ENCODE data around the gene HOATZ.
A peak's percentile ranks its signal among the peaks of the same experiment; 100 is the strongest.

The HOATZ gene

DNA sequence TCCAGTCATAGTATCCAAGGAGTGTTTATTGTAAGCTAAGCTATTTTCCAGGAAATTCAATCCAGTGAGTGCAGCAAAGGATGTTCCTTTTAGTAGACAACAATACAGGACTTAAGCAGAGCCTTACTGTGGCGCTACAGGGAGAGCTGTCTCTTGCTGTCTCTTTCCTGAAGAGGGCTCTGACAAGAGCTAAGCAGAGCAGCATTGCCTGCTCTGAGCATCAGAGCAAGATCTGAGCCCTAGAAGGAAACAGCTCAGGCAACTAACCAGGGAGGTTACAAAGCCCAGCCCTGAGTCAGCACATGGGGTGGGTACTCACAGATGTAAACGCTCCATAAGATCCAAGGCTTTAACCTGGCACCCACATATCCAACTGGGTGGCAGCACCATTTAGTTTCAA, 33.9 kb downstream of the HOATZ start:
- no peak for DNase-seq (ENCODE audit: low read depth in 2 of 2, low spot score in 1 of 2)

- no peak for DNase-seq (ENCODE audit: low read depth in 2 of 2, low spot score in 1 of 2)
These were observed 34.8 kb downstream of the HOATZ start for GRCh38 chr11:111549196-111549868.

- no peak for DNase-seq (ENCODE audit: low read depth in 2 of 2, low spot score in 1 of 2)
These were observed 35.3 kb downstream of the HOATZ start for GRCh38 chr11:111549869-111550203.

DNA sequence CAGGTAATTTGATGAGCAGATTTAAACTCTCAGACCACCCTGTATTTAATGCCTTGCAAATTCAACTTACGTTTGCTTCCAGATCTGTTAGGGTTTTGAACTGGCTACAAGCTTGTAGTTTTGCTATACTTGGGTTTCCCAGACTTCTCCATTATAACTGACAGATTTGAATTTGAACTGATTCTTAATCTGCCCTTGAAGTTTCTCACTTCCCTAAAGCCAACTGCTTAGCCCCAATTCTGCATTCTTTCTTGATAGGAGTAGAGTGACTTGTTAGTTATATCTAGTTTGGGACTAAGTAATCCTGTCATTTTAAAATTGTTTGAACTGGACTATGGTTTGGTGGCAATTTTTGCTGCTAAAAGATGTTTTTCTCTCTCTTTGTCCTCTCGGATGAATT, 35.7 kb downstream of the HOATZ start:
- no peak for DNase-seq (ENCODE audit: low read depth in 2 of 2, low spot score in 1 of 2)

- no peak for DNase-seq (ENCODE audit: low read depth in 2 of 2, low spot score in 1 of 2)
These were observed 40.0 kb downstream of the HOATZ start for GRCh38 chr11:111554532-111554931.

- DNase-seq (ENCODE audit: low read depth in 2 of 2, low spot score in 1 of 2) = no peak
These were observed 40.7 kb downstream of the HOATZ start for GRCh38 chr11:111555255-111555654.

DNA sequence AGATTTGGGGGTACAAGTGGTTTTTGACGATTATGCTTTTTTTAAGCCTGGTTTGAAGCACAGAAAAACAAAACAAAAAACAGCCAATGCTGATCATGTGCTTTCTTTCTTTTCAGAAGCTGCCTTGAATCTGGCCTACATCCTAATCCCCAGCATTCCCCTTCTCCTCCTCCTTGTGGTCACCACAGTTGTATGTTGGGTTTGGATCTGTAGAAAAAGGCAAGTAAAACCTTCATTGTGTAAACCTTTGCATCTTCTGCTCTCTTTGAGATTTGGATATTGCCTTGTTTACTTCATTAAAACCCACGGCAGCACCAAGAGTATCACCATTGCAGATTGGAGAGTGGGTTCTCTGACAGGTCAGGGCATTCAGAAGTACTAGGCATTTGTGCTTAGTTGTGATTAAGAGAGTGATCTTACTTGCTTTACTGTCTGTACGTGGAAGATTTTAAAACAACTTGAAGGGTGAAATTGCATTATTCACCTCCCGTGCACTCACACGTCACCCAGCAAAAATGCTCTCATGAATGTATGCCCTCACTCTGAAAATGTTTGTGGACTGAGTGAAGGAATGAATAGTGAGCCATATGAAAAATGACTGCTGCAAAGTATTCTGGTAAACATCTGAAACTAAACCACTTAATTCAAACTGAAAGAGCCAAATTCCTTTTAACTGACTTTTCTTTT, 43.0 kb downstream of the HOATZ start:
- no peak for DNase-seq (ENCODE audit: low read depth in 2 of 2, low spot score in 1 of 2)

GRCh38 chr11:111559800-111560464, 45.4 kb downstream of the HOATZ start:
- DNase-seq (ENCODE audit: low read depth in 2 of 2, low spot score in 1 of 2) = no peak

- no peak for DNase-seq (ENCODE audit: low read depth in 2 of 2, low spot score in 1 of 2)
These were observed 46.2 kb downstream of the HOATZ start for GRCh38 chr11:111560800-111561199.

GRCh38 chr11:111561306-111561705, 46.7 kb downstream of the HOATZ start:
- DNase-seq (ENCODE audit: low read depth in 2 of 2, low spot score in 1 of 2) = no peak

DNA sequence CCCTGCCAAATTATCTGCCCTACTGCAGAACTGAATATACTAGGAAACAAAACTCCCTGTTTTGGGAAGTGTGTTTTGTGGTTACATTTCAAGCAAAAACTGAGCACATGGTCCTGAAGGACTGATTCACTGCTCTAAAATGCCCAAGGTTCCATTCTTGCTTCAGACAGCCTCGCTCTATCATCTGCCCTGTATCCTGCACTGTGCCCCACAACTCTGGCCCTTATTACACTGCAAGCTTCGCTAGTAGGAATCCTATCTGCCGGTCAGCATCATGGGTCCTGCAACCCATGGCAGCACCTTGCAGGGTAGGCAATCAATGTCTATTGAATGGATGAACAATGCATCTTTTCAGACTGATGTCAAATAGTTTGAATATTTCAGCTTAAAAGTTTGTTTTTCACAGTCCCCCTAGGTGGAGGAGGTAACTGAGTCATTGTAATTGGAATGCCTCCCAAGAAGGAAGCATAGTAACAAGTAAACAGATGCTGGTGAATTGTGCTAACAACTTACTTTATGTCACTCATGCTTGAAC, 47.3 kb downstream of the HOATZ start:
- no peak for DNase-seq (ENCODE audit: low read depth in 2 of 2, low spot score in 1 of 2)

- no peak for DNase-seq (ENCODE audit: low read depth in 2 of 2, low spot score in 1 of 2)
These were observed 48.3 kb downstream of the HOATZ start for GRCh38 chr11:111562692-111563389.

GRCh38 chr11:111565114-111565720, 50.6 kb downstream of the HOATZ start:
- peak in 1 of 2 donors; percentile 23 for DNase-seq (ENCODE audit: low read depth in 2 of 2, low spot score in 1 of 2)

GRCh38 chr11:111566324-111566723, 51.7 kb downstream of the HOATZ start:
- DNase-seq (ENCODE audit: low read depth in 2 of 2, low spot score in 1 of 2) = no peak

DNA sequence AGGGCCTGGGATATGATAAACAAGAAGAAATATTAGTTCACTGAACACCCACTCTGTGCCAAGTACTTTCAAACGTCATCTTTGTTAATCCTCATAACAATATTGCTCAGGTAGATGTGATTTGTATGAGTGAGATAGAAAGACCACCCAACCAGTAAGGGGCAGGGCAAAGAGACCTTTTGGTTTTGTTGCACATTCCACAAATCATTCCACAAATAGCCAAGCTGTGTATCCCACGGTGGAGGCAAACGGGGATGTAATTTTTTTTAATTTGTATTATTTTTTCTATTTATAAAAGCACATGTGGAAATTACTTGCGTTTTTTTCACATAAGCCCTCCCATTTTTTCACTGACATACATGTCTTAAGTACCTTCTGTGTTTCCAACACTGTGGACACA, 54.9 kb downstream of the HOATZ start:
- no peak for DNase-seq (ENCODE audit: low read depth in 2 of 2, low spot score in 1 of 2)

- no peak for DNase-seq (ENCODE audit: low read depth in 2 of 2, low spot score in 1 of 2)
These were observed 56.2 kb downstream of the HOATZ start for GRCh38 chr11:111570796-111571195.

DNA sequence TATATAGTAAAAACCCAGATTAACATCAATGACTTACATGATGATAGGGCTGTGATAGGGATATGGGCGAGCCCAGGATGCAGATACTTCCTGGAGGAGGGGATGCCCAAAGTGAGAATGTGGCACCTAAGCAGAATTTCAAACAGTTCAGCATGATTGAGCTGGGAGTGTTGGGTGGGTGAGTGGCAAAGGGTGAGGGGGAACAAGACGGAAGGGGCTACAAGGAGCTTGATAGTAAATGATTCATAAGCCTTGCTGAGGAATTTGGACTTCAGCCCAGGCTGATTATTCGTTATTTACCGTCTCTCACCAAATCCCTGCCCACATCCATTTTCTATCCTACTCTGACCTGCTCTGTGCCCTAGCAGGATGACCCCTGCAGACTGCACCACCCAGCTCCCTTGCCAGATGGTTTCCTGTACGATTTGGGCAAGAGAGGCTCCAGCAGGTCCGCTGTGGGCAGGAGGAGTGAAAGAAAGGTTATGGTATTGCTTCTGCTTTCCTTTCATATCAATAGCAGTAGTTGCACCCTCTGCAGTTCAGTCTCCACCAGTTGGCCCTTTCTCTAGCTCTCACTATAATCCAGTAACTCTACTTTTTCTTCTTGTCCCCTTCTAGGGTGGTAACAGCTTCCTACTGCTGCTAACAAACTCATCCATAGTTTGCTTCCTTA, 57.4 kb downstream of the HOATZ start:
- no peak for DNase-seq (ENCODE audit: low read depth in 2 of 2, low spot score in 1 of 2)

DNA sequence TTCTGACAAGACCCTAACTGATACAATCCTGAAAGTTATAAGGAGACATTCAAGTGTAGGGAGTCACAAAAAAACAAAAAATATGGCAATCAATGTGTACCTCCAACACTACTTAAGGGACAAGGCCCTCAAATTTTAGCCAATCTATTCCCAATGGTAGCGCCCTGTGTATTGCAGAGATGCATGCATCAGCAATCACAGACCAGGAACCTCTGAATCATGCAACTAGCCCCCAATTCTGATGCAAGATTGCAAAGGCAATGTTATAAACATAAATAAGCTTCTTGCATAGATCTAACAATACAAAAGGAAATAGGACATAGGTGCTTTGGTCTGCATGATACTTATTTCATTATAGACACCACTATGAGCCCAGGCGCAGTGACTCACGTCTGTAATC, 58.0 kb downstream of the HOATZ start:
- no peak for DNase-seq (ENCODE audit: low read depth in 2 of 2, low spot score in 1 of 2)

DNA sequence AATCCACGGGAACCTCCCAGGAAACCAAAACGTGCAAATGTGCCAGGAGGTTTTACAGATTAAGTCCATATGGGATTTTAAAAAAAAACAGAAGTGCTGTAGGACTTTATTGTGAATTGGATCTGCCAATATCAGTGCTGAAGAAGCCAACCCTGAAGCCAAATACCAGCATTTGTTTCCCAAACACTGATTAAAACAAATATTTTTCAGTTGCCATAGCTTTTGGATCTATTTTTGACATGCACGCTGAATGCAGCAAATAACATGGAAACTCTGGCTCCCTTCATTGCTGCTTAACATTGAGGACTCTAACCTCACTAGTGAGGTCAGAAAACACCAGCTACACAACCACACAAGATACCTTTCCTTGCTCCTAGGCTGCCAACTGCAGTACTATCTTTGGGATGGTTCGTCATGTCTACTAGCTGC, 59.3 kb downstream of the HOATZ start:
- DNase-seq (ENCODE audit: low read depth in 2 of 2, low spot score in 1 of 2) = no peak

DNA sequence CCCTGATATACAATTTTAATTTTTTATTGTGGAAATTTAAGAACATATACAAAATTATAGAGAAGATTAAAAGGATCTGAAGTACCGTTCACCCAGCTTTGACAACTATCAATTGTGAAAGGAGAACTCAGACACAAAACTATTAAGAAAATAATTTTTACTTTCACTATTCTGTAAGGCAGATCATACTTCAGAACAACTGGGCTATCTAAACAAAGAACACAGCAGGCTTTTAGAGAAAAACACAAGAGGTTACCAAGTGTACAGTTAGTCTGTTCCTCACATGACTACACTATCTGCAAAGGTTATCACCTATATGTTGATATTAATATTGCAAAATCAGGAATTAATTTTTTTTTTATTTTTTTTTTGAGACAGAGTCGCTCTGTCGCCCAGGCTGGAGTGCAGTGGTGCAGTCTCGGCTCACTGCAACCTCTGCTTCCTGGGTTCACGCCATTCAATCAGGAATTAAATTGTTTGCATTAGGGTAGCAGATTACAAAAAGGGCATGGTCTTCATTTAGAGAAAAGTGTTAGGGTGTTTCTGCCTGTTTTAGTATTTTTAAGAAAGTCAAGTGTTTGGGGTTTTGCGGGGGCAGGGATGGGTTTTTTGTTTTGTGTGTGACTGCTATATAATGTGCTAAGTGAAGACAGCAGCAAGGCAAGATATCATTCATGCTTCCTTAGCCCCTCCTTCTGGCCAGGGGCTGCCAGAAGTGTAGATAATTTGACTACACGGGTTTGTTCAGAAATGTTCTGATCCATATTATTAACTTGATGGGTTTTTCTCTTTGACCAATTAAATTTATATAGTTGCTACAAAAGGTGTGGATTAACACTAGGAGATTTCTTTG, 60.0 kb downstream of the HOATZ start:
- DNase-seq (ENCODE audit: low read depth in 2 of 2, low spot score in 1 of 2) = no peak

Data from stimulated activated CD8-positive, alpha-beta memory T cell treated with anti-CD3 and anti-CD28 coated beads, Interleukin-4, amount 100 ng/mL, for 1 hour (primary cell).